ENCODE measurements around the gene MAB21L3.

MAB21L3 gene

DNA sequence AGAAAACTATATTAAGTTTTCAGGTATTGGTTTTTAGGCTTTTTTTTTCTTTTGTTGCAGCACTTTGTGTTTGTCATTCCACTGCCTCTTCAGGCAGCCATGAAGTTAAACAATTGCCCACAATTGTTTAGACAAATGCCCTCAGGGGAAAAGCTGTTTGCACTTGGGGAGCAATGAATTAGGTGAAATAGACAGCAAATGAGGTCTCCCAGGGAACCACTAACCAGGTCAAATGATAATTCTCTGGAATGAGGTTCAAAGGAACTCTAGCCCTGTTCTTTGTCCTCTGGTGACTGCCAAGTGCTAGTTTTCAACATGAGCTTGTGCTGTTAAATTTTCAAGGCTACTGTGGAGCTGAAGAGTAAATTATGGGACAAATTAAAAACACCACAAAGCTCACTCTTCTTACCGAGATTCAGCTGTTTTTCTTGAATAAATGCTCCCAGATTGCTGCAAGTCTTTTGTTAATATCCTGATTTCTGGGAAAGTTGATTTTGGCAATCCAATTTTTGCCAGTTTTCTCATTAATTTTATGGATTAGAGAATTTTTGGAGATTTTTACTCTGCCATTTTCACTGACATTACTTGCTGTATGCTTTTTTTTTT is 15.1 kb upstream of the MAB21L3 start:
- TF ChIP-seq ZFX (IDR thresholded peaks at IDR 0.05; ENCODE audit: borderline replicate concordance), result no peak
- TF ChIP-seq, protein P1, sequence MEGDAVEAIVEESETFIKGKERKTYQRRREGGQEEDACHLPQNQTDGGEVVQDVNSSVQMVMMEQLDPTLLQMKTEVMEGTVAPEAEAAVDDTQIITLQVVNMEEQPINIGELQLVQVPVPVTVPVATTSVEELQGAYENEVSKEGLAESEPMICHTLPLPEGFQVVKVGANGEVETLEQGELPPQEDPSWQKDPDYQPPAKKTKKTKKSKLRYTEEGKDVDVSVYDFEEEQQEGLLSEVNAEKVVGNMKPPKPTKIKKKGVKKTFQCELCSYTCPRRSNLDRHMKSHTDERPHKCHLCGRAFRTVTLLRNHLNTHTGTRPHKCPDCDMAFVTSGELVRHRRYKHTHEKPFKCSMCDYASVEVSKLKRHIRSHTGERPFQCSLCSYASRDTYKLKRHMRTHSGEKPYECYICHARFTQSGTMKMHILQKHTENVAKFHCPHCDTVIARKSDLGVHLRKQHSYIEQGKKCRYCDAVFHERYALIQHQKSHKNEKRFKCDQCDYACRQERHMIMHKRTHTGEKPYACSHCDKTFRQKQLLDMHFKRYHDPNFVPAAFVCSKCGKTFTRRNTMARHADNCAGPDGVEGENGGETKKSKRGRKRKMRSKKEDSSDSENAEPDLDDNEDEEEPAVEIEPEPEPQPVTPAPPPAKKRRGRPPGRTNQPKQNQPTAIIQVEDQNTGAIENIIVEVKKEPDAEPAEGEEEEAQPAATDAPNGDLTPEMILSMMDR (IDR thresholded peaks at IDR 0.05), result no peak
- H3K27ac ChIP-seq, result no peak overlapping the region

DNA sequence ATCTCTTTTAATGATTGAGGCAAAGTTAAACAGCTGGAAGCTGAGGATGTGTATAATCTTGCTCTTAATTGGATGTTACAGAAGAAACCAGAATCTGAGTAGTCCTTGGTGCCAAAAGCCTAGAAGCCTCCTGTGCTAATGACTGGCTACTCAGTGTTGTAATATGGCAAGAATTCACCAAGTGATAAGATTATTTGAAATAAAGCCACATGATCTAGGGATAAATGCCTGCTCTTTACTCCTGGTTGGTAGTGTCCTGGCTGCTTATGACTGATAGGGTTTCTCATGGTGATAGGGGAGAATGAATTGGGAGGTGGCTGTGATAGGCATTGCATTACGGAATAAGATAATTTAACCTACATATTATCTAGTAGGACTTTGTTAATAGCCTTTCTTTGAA is 13.6 kb upstream of the MAB21L3 start:
- no peak overlapping the region for H3K27ac ChIP-seq
- TF ChIP-seq, protein P1 (IDR thresholded peaks at IDR 0.05), result no peak
- no peak for TF ChIP-seq ZFX (IDR thresholded peaks at IDR 0.05; ENCODE audit: borderline replicate concordance)

DNA sequence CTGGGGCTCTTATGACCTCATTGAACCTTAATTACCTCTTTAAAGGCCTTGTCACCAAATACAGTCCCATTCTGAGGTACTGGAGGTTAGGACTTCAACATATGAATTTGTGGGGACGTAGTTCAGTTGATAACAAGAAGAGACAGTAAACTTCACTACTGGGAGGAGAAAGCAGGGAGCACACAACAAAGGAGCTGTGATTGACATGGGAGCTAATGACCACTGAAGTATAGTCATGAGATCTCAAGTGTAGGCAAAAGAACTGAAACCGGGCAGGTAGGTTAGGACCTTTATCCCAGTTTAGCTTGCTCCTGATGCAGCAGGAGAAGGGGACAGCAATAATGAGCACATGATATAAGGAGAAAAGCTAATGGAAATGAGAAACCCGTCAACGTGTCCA is 11.8 kb upstream of the MAB21L3 start:
- no peak overlapping the region for H3K27ac ChIP-seq
- TF ChIP-seq ZFX (IDR thresholded peaks at IDR 0.05; ENCODE audit: borderline replicate concordance), result no peak
- TF ChIP-seq, protein P1 (IDR thresholded peaks at IDR 0.05), result no peak

DNA sequence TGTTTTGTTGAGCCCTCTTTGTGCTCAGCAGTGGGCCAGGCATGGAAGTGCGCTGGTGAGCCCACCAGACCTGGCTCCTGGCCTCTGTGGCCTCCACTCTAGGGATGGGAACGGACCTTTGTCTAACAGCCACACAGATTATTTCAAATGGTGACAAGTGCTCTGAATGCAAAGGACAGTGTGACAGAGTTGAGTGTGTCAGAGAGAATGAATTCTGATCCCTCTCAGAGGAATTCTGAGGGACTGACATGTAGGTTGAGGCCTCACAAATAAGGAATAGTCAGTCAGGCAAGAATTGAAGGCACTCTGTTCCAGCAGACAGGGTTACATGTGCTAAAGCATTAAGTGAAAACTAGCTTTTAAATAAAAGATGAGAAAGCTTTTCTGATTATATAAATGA is 11.3 kb upstream of the MAB21L3 start:
- H3K27ac ChIP-seq, result no peak overlapping the region
- TF ChIP-seq ZFX (IDR thresholded peaks at IDR 0.05; ENCODE audit: borderline replicate concordance), result no peak
- TF ChIP-seq, protein P1 (IDR thresholded peaks at IDR 0.05), result no peak

DNA sequence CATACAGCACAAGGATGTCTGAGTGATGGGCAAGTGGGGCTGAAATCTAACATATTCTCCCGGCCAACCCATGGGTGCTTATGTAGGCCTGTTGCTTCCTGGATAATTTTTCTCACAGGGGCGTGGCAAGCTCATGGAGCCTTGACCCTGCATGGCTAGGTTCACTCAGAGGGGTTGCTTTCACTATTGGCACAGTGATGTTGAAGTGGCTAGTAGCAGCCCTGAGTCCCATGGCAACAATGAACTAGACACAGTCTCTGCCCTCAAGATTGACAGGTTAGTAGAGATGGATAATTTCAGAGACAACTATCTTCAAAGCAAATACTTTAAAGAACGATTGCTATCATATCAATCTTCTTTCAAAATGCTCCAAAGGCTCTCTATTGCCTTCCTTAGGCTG is 6.5 kb upstream of the MAB21L3 start:
- TF ChIP-seq, protein P1 (IDR thresholded peaks at IDR 0.05), result no peak
- no peak for TF ChIP-seq ZFX (IDR thresholded peaks at IDR 0.05; ENCODE audit: borderline replicate concordance)
- no peak overlapping the region for H3K27ac ChIP-seq

DNA sequence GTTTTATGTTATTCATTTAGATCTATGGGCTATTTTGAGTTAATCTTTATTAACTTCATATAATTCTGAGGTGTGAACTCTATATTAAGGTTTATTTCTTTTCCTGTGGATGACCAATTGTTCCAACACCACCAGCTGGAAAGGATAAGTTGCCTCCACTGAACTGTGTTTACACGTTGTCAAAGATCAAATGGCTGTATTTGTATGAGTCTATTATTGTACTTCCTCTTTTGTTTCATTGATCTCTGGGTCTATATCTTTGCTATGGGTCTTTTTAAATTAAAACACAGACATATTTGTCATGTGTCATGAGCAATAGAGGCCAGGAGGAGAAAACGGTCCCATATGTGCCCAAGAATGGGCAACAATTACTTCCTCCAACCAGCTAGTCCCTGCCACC is 5.2 kb upstream of the MAB21L3 start:
- H3K27ac ChIP-seq, result no peak overlapping the region
- TF ChIP-seq, protein P1 (IDR thresholded peaks at IDR 0.05), result no peak
- TF ChIP-seq ZFX (IDR thresholded peaks at IDR 0.05; ENCODE audit: borderline replicate concordance), result no peak

DNA sequence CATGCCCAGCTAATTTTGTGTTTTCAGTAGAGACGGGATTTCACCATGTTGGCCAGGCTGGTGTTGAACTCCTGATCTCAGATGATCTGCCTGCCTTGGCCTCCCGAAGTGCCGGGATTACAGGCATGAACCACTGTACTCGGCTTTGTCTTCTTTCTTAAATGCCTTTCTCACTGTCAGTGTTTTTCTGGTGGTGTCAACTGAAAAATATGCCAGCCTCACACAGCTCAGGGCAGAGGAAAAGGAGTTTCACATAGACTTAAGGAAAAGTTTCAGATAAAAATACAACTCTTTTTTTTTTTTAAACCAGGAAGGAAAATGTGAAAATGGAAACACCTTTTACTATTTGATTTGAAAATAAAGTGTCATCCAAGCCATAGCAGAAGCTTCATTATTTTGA is 4.6 kb upstream of the MAB21L3 start:
- TF ChIP-seq ZFX (IDR thresholded peaks at IDR 0.05; ENCODE audit: borderline replicate concordance), result no peak
- H3K27ac ChIP-seq, result no peak overlapping the region

DNA sequence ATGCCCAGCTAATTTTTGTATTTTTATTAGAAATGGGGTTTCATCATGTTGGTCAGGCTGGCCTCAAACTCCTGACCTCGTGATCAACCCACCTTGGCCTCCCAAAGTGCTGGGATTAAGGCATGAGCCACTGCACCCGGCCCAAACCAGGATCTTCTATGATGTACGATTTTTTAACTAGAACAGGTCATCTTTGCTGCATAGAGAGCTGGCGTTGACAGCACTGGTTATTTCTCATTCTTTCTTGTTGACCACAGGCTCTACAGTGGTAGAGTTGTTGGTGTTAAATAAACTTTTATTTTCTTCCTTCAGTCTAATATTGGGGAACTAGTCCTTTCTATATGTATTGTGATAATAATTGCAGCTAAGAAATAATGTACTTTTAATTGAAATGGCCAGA is 3.8 kb upstream of the MAB21L3 start:
- no peak overlapping the region for H3K27ac ChIP-seq
- TF ChIP-seq, protein P1 (IDR thresholded peaks at IDR 0.05), result no peak

All from 22Rv1 (cell line).